Osteocyte (in vitro differentiated cells): ENCODE results near the gene PIK3CD. TPM values are rescaled to one million over a fixed set of nuclear protein-coding genes. Genes with fewer than 3 reads are reported as not detected.
A peak's percentile ranks its signal among the peaks of the same experiment; 100 is the strongest.

Experiments
- DNase-seq: peaks from one replicate; pipeline ENCODE4 v3.0.0; 2021; ENCODE audit warnings: mixed read lengths; ENCODE audit not compliant: unreplicated experiment; ENCODE audit errors: extremely low spot score
- H3K27ac Mint-ChIP-seq: one replicate; pipeline ENCODE4 v1.8.0; 2021; ENCODE audit warnings: mild to moderate bottlenecking, mixed read lengths; ENCODE audit not compliant: unreplicated experiment
- H3K27me3 Mint-ChIP-seq: one replicate; pipeline ENCODE4 v1.8.0; 2021; ENCODE audit warnings: mixed read lengths; ENCODE audit not compliant: unreplicated experiment
- H3K36me3 Mint-ChIP-seq: one replicate; pipeline ENCODE4 v1.8.0; 2021; ENCODE audit warnings: mixed read lengths; ENCODE audit not compliant: unreplicated experiment
- H3K4me1 Mint-ChIP-seq: one replicate; pipeline ENCODE4 v1.8.0; 2021; ENCODE audit warnings: mixed read lengths; ENCODE audit not compliant: unreplicated experiment
- H3K4me3 Mint-ChIP-seq: one replicate; pipeline ENCODE4 v1.8.0; 2021; ENCODE audit warnings: mild to moderate bottlenecking, moderate library complexity, mixed read lengths; ENCODE audit not compliant: unreplicated experiment
- H3K9me3 Mint-ChIP-seq: one replicate; pipeline ENCODE4 v1.8.0; 2021; ENCODE audit warnings: mixed read lengths; ENCODE audit not compliant: unreplicated experiment
- total RNA-seq: library from RNA; stranded (reverse); gene quantifications from 2 replicates; pipeline ENCODE4 v1.2.1, GENCODE V29; 2021
- TF ChIP-seq, protein P1 (sequence below): fragments of 200-600 bp; sonication (generic); IDR thresholded peaks from 2 replicates; pipeline ENCODE4 v1.5.0; 2021; ENCODE audit warnings: antibody characterized with exemption, mild to moderate bottlenecking, moderate library complexity

PIK3CD gene
- total RNA-seq, 1 donor from 2014 or later: 14.6 TPM

- Mint-ChIP-seq H3K27ac (peak overlapping the region; percentile 85), H3K4me3 (no peak overlapping the region), H3K36me3 (peaks cover 2% of the 10 kb centered on the region), H3K4me1 (peaks cover 31% of the 10 kb centered on the region), H3K9me3 (no peaks in the 10 kb centered on the region), H3K27me3 (no peaks in the 10 kb centered on the region)
- no peak for DNase-seq
- TF ChIP-seq, protein P1, sequence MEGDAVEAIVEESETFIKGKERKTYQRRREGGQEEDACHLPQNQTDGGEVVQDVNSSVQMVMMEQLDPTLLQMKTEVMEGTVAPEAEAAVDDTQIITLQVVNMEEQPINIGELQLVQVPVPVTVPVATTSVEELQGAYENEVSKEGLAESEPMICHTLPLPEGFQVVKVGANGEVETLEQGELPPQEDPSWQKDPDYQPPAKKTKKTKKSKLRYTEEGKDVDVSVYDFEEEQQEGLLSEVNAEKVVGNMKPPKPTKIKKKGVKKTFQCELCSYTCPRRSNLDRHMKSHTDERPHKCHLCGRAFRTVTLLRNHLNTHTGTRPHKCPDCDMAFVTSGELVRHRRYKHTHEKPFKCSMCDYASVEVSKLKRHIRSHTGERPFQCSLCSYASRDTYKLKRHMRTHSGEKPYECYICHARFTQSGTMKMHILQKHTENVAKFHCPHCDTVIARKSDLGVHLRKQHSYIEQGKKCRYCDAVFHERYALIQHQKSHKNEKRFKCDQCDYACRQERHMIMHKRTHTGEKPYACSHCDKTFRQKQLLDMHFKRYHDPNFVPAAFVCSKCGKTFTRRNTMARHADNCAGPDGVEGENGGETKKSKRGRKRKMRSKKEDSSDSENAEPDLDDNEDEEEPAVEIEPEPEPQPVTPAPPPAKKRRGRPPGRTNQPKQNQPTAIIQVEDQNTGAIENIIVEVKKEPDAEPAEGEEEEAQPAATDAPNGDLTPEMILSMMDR: no peak
Observed at GRCh38 chr1:9766759-9767442, 115.4 kb downstream of the PIK3CD start.

DNA sequence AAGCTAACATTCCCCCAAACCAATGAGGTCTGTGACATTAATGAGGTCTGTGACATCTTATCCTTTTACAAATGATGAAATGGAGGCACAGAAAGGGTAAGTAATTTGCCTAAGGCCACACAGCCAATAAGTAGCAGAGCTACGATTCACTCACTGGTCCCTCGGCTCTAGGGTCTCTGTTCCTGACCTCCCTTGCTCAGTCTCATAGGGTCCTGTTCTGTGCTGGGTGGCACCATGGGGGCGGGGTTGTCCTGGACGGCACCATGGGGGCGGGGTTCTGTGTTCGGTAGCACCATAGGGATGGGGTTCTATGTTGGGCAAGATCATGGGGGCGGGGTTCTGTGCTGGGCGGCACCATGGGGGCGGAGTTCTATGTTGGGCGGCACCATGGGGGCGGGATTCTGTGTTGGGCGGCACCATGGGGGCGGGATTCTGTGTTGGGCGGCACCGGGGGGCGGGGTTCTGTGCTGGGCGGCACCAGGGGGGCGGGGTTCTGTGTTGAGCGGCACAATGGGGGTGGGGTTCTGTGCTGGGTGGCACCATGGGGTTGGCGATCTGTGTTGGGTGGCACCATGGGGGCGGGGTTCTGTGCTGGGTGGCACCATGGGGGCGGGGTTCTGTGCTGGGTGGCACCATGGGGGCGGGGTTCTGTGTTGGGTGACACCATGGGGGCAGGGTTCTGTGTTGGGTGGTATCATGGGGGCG lies 116.6 kb downstream of the PIK3CD start:
- DNase-seq: no peak
- Mint-ChIP-seq H3K4me1 (peaks cover 31% of the 10 kb centered on the region), H3K4me3 (no peak overlapping the region), H3K27ac (no peak overlapping the region), H3K9me3 (no peaks in the 10 kb centered on the region), H3K27me3 (no peaks in the 10 kb centered on the region), H3K36me3 (peaks cover 9% of the 10 kb centered on the region)
- TF ChIP-seq, protein P1: no peak

GRCh38 chr1:9768983-9769382 lies 117.5 kb downstream of the PIK3CD start:
- H3K36me3 Mint-ChIP-seq: peaks cover 9% of the 10 kb centered on the region
- TF ChIP-seq, protein P1: no peak
- H3K27ac Mint-ChIP-seq: no peak overlapping the region
- no peaks in the 10 kb centered on the region for H3K9me3 Mint-ChIP-seq
- DNase-seq: no peak
- peaks cover 28% of the 10 kb centered on the region for H3K4me1 Mint-ChIP-seq
- H3K4me3 Mint-ChIP-seq: no peak overlapping the region
- no peaks in the 10 kb centered on the region for H3K27me3 Mint-ChIP-seq

DNA sequence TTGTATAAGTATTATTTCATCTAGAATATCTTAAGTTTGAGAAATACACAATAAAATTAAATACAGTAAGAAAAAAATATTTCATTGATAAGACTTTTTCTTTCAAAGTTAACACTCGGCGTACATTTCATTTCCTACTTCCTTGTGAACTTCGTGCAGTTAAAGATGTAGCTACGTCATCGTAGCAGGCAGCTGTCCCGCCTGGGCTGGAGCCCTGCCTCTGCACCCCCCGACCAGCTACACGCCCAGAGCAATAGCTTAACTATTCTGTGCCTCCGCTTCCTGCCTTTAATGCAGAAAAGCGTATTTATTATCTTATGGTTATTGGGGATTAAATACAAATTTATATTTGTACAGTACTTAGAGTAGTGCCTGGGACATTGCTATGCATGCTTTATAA lies 118.8 kb downstream of the PIK3CD start:
- Mint-ChIP-seq H3K4me1 (peaks cover 25% of the 10 kb centered on the region), H3K4me3 (no peak overlapping the region), H3K9me3 (no peaks in the 10 kb centered on the region), H3K27me3 (no peaks in the 10 kb centered on the region), H3K27ac (no peak overlapping the region), H3K36me3 (peaks cover 9% of the 10 kb centered on the region)
- DNase-seq: no peak
- TF ChIP-seq, protein P1: no peak
